ENCODE measurements around the gene KIRREL1. TPM values are rescaled to one million over a fixed set of nuclear protein-coding genes. Genes with fewer than 3 reads are reported as not detected.

Gene KIRREL1
- total RNA-seq, 1 experiment from 2014 or later = 211 TPM

GRCh38 chr1:157966031-157966537 is 27.4 kb upstream of the KIRREL1 start:
- no peaks in the 10 kb centered on the region for H3K27me3 ChIP-seq (replicated peaks; ENCODE audit: insufficient read depth, low read depth, low read length, poor library complexity)
- peak overlapping the region; percentile 92 for H3K27ac ChIP-seq (ENCODE audit: low read depth, low read length, poor library complexity, severe bottlenecking)
- H3K36me3 ChIP-seq (ENCODE audit: insufficient read depth, low read length, poor library complexity, severe bottlenecking) = no peaks in the 10 kb centered on the region
- H3K4me1 ChIP-seq (ENCODE audit: insufficient read depth, low read length, poor library complexity, severe bottlenecking) = peaks cover 76% of the 10 kb centered on the region
- peaks cover 4% of the 10 kb centered on the region for H3K9me3 ChIP-seq (ENCODE audit: low read depth, low read length, poor library complexity, severe bottlenecking)
- no peak overlapping the region for H3K4me3 ChIP-seq (ENCODE audit: low read depth, low read length, poor library complexity, severe bottlenecking)
- no TSS peak for BruUV-seq (replicated peaks)
- CTCF ChIA-PET = interaction anchor here (1.0 to 4.9 kb wide), 4 partner anchors 26 to 155 kb away, joined by 3 to 165 read pairs (median 6); no protein-coding TSS in a partner anchor
- POLR2A ChIA-PET (ENCODE audit: low non-redundant PET) = no interaction called here
- no peak for TF ChIP-seq EZH2 (IDR thresholded peaks at IDR 0.05; ENCODE audit: borderline replicate concordance, low read depth, low read length, poor library complexity, severe bottlenecking)
- no peak for TF ChIP-seq CTCF (conservative IDR thresholded peaks at IDR 0.05; ENCODE audit: low read depth, low read length)
- intact Hi-C loops (cut with micrococcal nuclease; ENCODE audit: unreplicated experiment) = loop anchor here (5.0 to 10.0 kb wide), 4 partner anchors 221 to 1039 kb away; partner anchors contain the start of genes CD1B and IFI16
- DNase-seq (ENCODE audit: low spot score) = peak; percentile 77

GRCh38 chr1:157967205-157967604 is 26.2 kb upstream of the KIRREL1 start:
- CTCF ChIA-PET = interaction anchor here (1.3 to 2.5 kb wide), 2 partner anchors 25 to 152 kb away, joined by 4 to 16 read pairs; no protein-coding TSS in a partner anchor
- H3K9me3 ChIP-seq (ENCODE audit: low read depth, low read length, poor library complexity, severe bottlenecking) = peaks cover 4% of the 10 kb centered on the region

GRCh38 chr1:157968508-157968907 is 24.9 kb upstream of the KIRREL1 start:
- DNase-seq (ENCODE audit: low spot score) = peak; percentile 80
- no TSS peak for BruUV-seq (replicated peaks)
- TF ChIP-seq EZH2 (IDR thresholded peaks at IDR 0.05; ENCODE audit: borderline replicate concordance, low read depth, low read length, poor library complexity, severe bottlenecking) (no peak), CTCF (conservative IDR thresholded peaks at IDR 0.05; ENCODE audit: low read depth, low read length) (no peak)
- H3K9me3 ChIP-seq (ENCODE audit: low read depth, low read length, poor library complexity, severe bottlenecking) = peaks cover 4% of the 10 kb centered on the region
- intact Hi-C loops (cut with micrococcal nuclease; ENCODE audit: unreplicated experiment) = loop anchor here (2.0 to 10.0 kb wide), 5 partner anchors 66 to 1036 kb away; partner anchors contain the start of genes CD1B and IFI16
- H3K27ac ChIP-seq (ENCODE audit: low read depth, low read length, poor library complexity, severe bottlenecking) = peak overlapping the region; percentile 92
- no peaks in the 10 kb centered on the region for H3K36me3 ChIP-seq (ENCODE audit: insufficient read depth, low read length, poor library complexity, severe bottlenecking)
- ChIA-PET CTCF (interaction anchor here (0.9 to 3.1 kb wide), 6 partner anchors 13 to 156 kb away, joined by 4 to 27 read pairs (median 11); no protein-coding TSS in a partner anchor), POLR2A (ENCODE audit: low non-redundant PET) (interaction anchor here (0.8 kb wide), 1 partner anchor 14 kb away, joined by 3 read pairs; no protein-coding TSS in a partner anchor)
- H3K4me1 ChIP-seq (ENCODE audit: insufficient read depth, low read length, poor library complexity, severe bottlenecking) = peaks cover 68% of the 10 kb centered on the region
- H3K27me3 ChIP-seq (replicated peaks; ENCODE audit: insufficient read depth, low read depth, low read length, poor library complexity) = no peaks in the 10 kb centered on the region
- no peak overlapping the region for H3K4me3 ChIP-seq (ENCODE audit: low read depth, low read length, poor library complexity, severe bottlenecking)

More at GRCh38 chr1:157967205-157967604, 26.2 kb upstream of the KIRREL1 start:
- Histone ChIP-seq H3K36me3 (ENCODE audit: insufficient read depth, low read length, poor library complexity, severe bottlenecking) (no peaks in the 10 kb centered on the region), H3K27me3 (replicated peaks; ENCODE audit: insufficient read depth, low read depth, low read length, poor library complexity) (no peaks in the 10 kb centered on the region), H3K4me3 (ENCODE audit: low read depth, low read length, poor library complexity, severe bottlenecking) (no peak overlapping the region), H3K27ac (ENCODE audit: low read depth, low read length, poor library complexity, severe bottlenecking) (peak overlapping the region; percentile 92), H3K4me1 (ENCODE audit: insufficient read depth, low read length, poor library complexity, severe bottlenecking) (peaks cover 79% of the 10 kb centered on the region)
- DNase-seq (ENCODE audit: low spot score) = no peak
- TF ChIP-seq EZH2 (IDR thresholded peaks at IDR 0.05; ENCODE audit: borderline replicate concordance, low read depth, low read length, poor library complexity, severe bottlenecking) = no peak
- TF ChIP-seq CTCF (conservative IDR thresholded peaks at IDR 0.05; ENCODE audit: low read depth, low read length) = no peak
- POLR2A ChIA-PET (ENCODE audit: low non-redundant PET) = no interaction called here
- no TSS peak for BruUV-seq (replicated peaks)
- intact Hi-C loops (cut with micrococcal nuclease; ENCODE audit: unreplicated experiment) = loop anchor here (5.0 to 10.0 kb wide), 4 partner anchors 220 to 1038 kb away; partner anchors contain the start of genes CD1B and IFI16
